MM.1S (cell line): Measurements from ENCODE around the gene TGM5.
"Not testable (repeated sequence)": the region's sequence is repeated elsewhere in the genome, so short reads cannot be mapped to it uniquely, and the experiment has no call there.

Source experiments
- DNase-seq: peaks from one replicate; pipeline ENCODE4 v3.0.0-alpha.2; 2015
- H2AFZ ChIP-seq: fragments of 300-600 bp; sonication (generic); 2 replicates; pipeline ENCODE4 v1.6.0; 2016; ENCODE audit warnings: antibody characterized with exemption, low read length
- H3F3A ChIP-seq: fragments of 300-600 bp; sonication (generic); 2 replicates; pipeline ENCODE4 v1.6.1; 2016; ENCODE audit warnings: mild to moderate bottlenecking, antibody characterized with exemption, low read length, moderate library complexity, mixed read lengths; ENCODE audit not compliant: insufficient read depth
- H3K27ac ChIP-seq: fragments of 300-600 bp; sonication (generic); 2 replicates; pipeline ENCODE4 v1.5.1; 2016; ENCODE audit warnings: mild to moderate bottlenecking, low read length
- H3K27me3 ChIP-seq: fragments of 300-600 bp; sonication (generic); replicated peaks from 2 replicates; pipeline ENCODE4 v1.6.0; 2016; ENCODE audit warnings: low read length; ENCODE audit not compliant: insufficient read depth
- H3K36me3 ChIP-seq: fragments of 300-600 bp; sonication (generic); replicated peaks from 2 replicates; pipeline ENCODE4 v1.6.1; 2016; ENCODE audit warnings: mild to moderate bottlenecking, low read length, mixed read lengths; ENCODE audit not compliant: insufficient read depth
- H3K4me1 ChIP-seq: fragments of 300-600 bp; sonication (generic); 2 replicates; pipeline ENCODE4 v1.6.1; 2016; ENCODE audit warnings: low read length, mixed read lengths
- H3K4me2 ChIP-seq: fragments of 300-600 bp; sonication (generic); 2 replicates; pipeline ENCODE4 v1.6.0; 2016; ENCODE audit warnings: low read depth, low read length
- H3K4me3 ChIP-seq: fragments of 300-600 bp; sonication (generic); 2 replicates; pipeline ENCODE4 v1.5.1; 2016; ENCODE audit warnings: low read length, mixed read lengths
- H3K79me2 ChIP-seq: fragments of 300-600 bp; sonication (generic); 2 replicates; pipeline ENCODE4 v1.6.1; 2016; ENCODE audit warnings: mixed run types, low read length, mixed read lengths
- H3K9ac ChIP-seq: fragments of 300-600 bp; sonication (generic); 2 replicates; pipeline ENCODE4 v1.6.1; 2016; ENCODE audit warnings: low read length, mixed read lengths
- H3K9me2 ChIP-seq: fragments of 300-600 bp; sonication (generic); replicated peaks from 2 replicates; pipeline ENCODE4 v1.6.1; 2016; ENCODE audit warnings: mild to moderate bottlenecking, low read length, mixed read lengths; ENCODE audit not compliant: insufficient read depth
- H3K9me3 ChIP-seq: fragments of 300-600 bp; sonication (generic); replicated peaks from 2 replicates; pipeline ENCODE4 v1.6.1; 2016; ENCODE audit warnings: mild to moderate bottlenecking, low read length, mixed read lengths; ENCODE audit not compliant: insufficient read depth
- H4K20me1 ChIP-seq: fragments of 300-600 bp; sonication (generic); 2 replicates; pipeline ENCODE4 v1.6.1; 2016; ENCODE audit warnings: mild to moderate bottlenecking, low read length, moderate library complexity, mixed read lengths; ENCODE audit not compliant: insufficient read depth
- EZH2 ChIP-seq: fragments of 300-600 bp; sonication (generic); optimal IDR thresholded peaks from 2 replicates; pipeline ENCODE3; 2017; ENCODE audit warnings: low read depth, mild to moderate bottlenecking, antibody characterized with exemption, low read length, mixed read lengths
- EZH2phosphoT487 ChIP-seq: fragments of 300-600 bp; sonication (generic); IDR thresholded peaks from 2 replicates; pipeline ENCODE4 v1.6.1; 2018; ENCODE audit warnings: antibody characterized with exemption, low read length
- TF ChIP-seq, protein P1 (sequence below): fragments of 300-600 bp; sonication (generic); IDR thresholded peaks from 2 replicates; pipeline ENCODE4 v1.5.1; 2016; ENCODE audit warnings: antibody characterized with exemption, low read length, mixed read lengths

TGM5 gene

DNA sequence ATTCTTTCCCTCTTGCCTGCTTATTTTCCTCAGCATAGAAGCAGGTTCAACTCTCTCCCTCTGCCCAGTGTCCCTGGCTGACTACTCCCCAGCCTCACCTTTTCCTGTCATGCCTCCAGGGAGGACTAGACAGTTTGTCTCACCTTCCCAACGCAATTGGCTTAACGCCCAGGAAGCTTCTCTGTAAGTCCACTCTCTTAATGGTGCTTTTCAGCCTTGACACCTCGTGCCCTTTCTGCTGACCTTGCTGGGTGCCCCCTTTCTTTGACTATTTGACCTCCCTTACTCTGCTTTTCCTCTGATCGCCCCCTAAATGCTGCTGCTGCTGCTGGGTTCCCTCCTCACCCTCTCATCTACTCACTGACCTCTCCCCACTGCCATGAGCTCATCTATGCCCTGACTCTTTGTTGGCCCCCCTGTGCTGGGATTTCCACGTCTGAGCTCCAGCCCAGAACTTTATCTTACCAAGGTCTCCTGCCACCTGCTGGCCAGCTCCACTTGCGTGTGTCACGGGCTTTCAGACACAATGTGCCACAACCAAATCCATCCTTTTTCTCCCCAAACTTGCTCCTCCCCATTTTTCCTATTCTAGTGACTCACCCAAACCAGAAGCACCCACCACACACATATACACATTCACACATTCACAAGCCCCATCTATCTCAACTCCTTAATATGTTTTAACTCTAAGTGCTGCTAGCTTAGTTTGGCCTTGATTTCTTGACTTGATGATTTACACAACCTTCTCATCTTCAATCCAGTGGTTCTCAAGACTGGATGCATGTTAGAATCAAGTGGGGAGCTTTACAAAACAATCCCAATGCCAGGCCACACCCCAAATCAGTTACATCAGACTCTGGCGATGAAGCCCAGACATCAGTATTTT lies 62.5 kb downstream of the TGM5 start:
- no peak overlapping the region for H3K27ac ChIP-seq
- no peaks in the 10 kb centered on the region for H3K27me3 ChIP-seq
- no peak overlapping the region for H2AFZ ChIP-seq
- no peaks in the 10 kb centered on the region for H3F3A ChIP-seq
- no peaks in the 10 kb centered on the region for H3K9me3 ChIP-seq
- no peak overlapping the region for H3K9ac ChIP-seq
- no peaks in the 10 kb centered on the region for H4K20me1 ChIP-seq
- peak; percentile 39 for DNase-seq
- TF ChIP-seq, protein P1, sequence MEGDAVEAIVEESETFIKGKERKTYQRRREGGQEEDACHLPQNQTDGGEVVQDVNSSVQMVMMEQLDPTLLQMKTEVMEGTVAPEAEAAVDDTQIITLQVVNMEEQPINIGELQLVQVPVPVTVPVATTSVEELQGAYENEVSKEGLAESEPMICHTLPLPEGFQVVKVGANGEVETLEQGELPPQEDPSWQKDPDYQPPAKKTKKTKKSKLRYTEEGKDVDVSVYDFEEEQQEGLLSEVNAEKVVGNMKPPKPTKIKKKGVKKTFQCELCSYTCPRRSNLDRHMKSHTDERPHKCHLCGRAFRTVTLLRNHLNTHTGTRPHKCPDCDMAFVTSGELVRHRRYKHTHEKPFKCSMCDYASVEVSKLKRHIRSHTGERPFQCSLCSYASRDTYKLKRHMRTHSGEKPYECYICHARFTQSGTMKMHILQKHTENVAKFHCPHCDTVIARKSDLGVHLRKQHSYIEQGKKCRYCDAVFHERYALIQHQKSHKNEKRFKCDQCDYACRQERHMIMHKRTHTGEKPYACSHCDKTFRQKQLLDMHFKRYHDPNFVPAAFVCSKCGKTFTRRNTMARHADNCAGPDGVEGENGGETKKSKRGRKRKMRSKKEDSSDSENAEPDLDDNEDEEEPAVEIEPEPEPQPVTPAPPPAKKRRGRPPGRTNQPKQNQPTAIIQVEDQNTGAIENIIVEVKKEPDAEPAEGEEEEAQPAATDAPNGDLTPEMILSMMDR: peak; percentile 76
- TF ChIP-seq EZH2phosphoT487 (no peak), EZH2 (no peak)
- no peaks in the 10 kb centered on the region for H3K79me2 ChIP-seq
- H3K9me2 ChIP-seq: no peaks in the 10 kb centered on the region
- H3K4me3 ChIP-seq: no peak overlapping the region
- H3K4me1 ChIP-seq: no peaks in the 10 kb centered on the region
- H3K36me3 ChIP-seq: no peaks in the 10 kb centered on the region
- no peak overlapping the region for H3K4me2 ChIP-seq

DNA sequence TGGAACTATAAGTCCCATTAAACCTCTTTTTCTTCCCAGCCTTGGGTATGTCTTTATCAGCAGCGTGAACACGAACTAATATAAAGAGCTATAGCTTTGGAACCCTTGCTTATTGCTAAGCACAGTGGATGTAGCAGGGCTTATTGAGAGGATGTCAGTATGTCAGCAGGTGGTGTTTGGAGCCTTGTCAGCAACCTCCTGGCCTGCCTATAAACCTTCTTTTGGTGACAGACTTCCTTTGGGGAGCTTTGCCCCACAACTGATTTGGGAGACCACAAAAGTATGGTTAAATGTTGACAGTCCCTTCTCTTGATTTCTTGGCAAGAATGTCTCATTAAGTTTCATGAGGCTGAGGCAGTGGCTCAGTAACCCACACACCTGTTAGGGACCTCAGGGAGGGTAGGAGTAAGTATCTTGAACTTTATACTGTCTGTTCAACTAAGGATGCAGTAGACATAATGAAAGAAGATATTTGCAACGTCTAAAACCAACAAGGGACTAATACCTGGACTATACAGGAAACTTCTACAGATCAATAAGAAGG lies 66.7 kb downstream of the TGM5 start:
- DNase-seq: no peak
- Histone ChIP-seq H3K4me2 (no peak overlapping the region), H3K9me3 (no peaks in the 10 kb centered on the region)

DNA sequence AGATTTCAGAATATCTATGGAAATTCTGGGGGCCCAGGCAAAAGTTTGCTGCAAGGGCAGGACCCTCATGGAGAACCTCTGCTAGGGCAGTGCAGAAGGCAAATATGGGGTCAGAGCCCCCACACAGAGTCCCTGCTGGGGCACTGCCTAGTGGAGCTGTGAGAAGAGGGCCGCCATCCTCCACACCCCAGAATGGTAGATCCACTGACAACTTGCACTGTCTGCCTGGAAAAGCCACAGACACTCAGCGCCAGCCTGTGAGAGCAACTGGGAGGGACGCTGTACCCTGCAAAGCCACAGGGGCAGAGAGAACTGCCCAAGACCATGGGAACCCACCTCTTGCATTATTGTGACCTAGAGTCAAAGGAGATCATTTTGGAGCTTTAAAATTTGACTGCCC lies 67.7 kb downstream of the TGM5 start:
- no peaks in the 10 kb centered on the region for H3K4me1 ChIP-seq
- no peak overlapping the region for H3K9ac ChIP-seq
- H3K9me2 ChIP-seq: no peaks in the 10 kb centered on the region
- no peak overlapping the region for H3K4me3 ChIP-seq
- no peak for TF ChIP-seq EZH2
- TF ChIP-seq, protein P1: no peak
- H4K20me1 ChIP-seq: no peaks in the 10 kb centered on the region
- H2AFZ ChIP-seq: no peak overlapping the region
- no peak overlapping the region for H3K27ac ChIP-seq
- H3K4me2 ChIP-seq: no peak overlapping the region
- DNase-seq: no peak
- 0 out of 2 replicates have a peak, but pooled peaks cover 2% of the 10 kb centered on the region for H3K36me3 ChIP-seq
- H3F3A ChIP-seq: no peaks in the 10 kb centered on the region; the same call in 1 of the 2 replicates
- no peaks in the 10 kb centered on the region for H3K79me2 ChIP-seq
- H3K27me3 ChIP-seq: no peaks in the 10 kb centered on the region
- no peaks in the 10 kb centered on the region for H3K9me3 ChIP-seq

More for the DNA sequence above, 66.7 kb downstream of the TGM5 start:
- H3K9me2 ChIP-seq: no peaks in the 10 kb centered on the region
- no peak overlapping the region for H3K4me3 ChIP-seq
- H3K9ac ChIP-seq: no peak overlapping the region
- no peaks in the 10 kb centered on the region for H4K20me1 ChIP-seq
- H3K36me3 ChIP-seq: no peaks in the 10 kb centered on the region
- H3K27me3 ChIP-seq: no peaks in the 10 kb centered on the region
- no peaks in the 10 kb centered on the region for H3F3A ChIP-seq
- no peaks in the 10 kb centered on the region for H3K79me2 ChIP-seq
- TF ChIP-seq EZH2 (no peak), EZH2phosphoT487 (no peak)
- TF ChIP-seq, protein P1: no peak
- no peak overlapping the region for H3K27ac ChIP-seq
- H3K4me1 ChIP-seq: no peaks in the 10 kb centered on the region
- H2AFZ ChIP-seq: no peak overlapping the region

DNA sequence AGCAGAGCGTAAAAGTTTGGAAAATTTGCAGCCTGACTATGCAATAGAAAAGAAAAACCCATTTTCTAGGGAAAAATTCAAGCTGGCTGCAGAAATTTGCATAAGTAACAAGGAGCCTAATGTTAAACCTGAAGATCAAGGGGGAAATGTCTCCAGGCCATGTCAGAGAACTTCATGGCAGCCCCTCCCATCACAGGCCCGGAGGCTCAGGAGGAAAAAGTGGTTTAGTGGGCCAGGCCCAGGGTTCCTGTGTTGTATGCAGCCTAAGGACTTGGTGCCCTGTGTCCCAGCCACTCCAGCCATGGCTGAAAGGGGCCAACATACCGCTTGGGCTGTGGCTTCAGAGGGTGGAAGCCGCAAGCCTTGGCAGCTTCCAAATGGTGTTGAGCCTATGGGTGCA lies 68.2 kb downstream of the TGM5 start:
- H3K4me2 ChIP-seq, H3K4me1 ChIP-seq, H3F3A ChIP-seq, H3K9me2 ChIP-seq, H2AFZ ChIP-seq, H3K9me3 ChIP-seq, DNase-seq, H3K79me2 ChIP-seq, H3K27ac ChIP-seq, H3K4me3 ChIP-seq, H4K20me1 ChIP-seq, H3K27me3 ChIP-seq, H3K36me3 ChIP-seq, H3K9ac ChIP-seq: not testable (repeated sequence)

DNA sequence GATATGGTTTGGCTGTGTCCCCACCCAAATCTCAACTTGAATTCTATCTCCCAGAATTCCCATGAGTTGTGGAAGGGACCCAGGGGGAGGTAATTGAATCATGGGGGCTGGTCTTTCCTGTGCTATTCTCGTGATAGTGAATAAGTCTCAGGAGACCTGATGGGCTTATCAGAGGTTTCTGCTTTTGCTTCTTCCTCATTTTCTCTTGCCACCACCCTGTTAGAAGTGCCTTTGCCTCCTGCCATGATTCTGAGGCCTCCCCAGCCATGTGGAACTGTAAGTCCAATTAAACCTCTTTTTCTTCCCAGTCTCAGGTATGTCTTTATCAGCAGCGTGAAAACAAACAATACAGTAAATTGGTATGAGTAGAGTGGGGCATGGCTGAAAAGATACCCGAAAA lies 69.0 kb downstream of the TGM5 start:
- not testable (repeated sequence) for H3K4me1 ChIP-seq, H3K9me2 ChIP-seq, DNase-seq, H3K36me3 ChIP-seq, H4K20me1 ChIP-seq, H3K27me3 ChIP-seq, H3F3A ChIP-seq, H2AFZ ChIP-seq, H3K4me2 ChIP-seq, H3K9ac ChIP-seq, H3K27ac ChIP-seq, H3K79me2 ChIP-seq, H3K9me3 ChIP-seq, H3K4me3 ChIP-seq
